GM21529 (cell line): ENCODE measurements around the gene APLP2.

Experiments
- ATAC-seq: cut with Tn5 transposase; IDR thresholded peaks from one replicate; pipeline ENCODE4 v1.9.1; 2021; ENCODE audit not compliant: unreplicated experiment

The APLP2 gene

GRCh38 chr11:130144141-130144540 is 74.4 kb downstream of the APLP2 start:
- no peak for ATAC-seq

GRCh38 chr11:130144861-130145281 is 75.2 kb downstream of the APLP2 start:
- ATAC-seq: no peak

GRCh38 chr11:130145311-130145812 is 75.7 kb downstream of the APLP2 start:
- ATAC-seq: no peak

GRCh38 chr11:130145975-130146776 is 76.5 kb downstream of the APLP2 start:
- ATAC-seq: peak; percentile 20

- ATAC-seq: peak; percentile 32
Measured at GRCh38 chr11:130146796-130147195, 77.1 kb downstream of the APLP2 start.

- no peak for ATAC-seq
Measured at GRCh38 chr11:130148796-130149326, 79.2 kb downstream of the APLP2 start.

GRCh38 chr11:130150790-130151189 is 81.1 kb downstream of the APLP2 start:
- peak; percentile 63 for ATAC-seq

- peak; percentile 48 for ATAC-seq
Measured at GRCh38 chr11:130151196-130151595, 81.5 kb downstream of the APLP2 start.

- ATAC-seq: no peak
Measured at GRCh38 chr11:130156108-130157022, 86.7 kb downstream of the APLP2 start.

- ATAC-seq: no peak
Measured at GRCh38 chr11:130157101-130157500, 87.4 kb downstream of the APLP2 start.

- ATAC-seq: no peak
Measured at GRCh38 chr11:130157840-130158239, 88.1 kb downstream of the APLP2 start.

GRCh38 chr11:130159139-130159538 is 89.4 kb downstream of the APLP2 start:
- no peak for ATAC-seq

GRCh38 chr11:130159657-130160497 is 90.2 kb downstream of the APLP2 start, which contains the start of gene ST14:
Gene ST14 (plus strand): TSS chr11:130159782. CDS start chr11:130159980, 198 bp downstream.
- ATAC-seq: peak; percentile 49

- ATAC-seq: no peak
Measured at GRCh38 chr11:130160498-130161155, 90.9 kb downstream of the APLP2 start.

- no peak for ATAC-seq
Measured at GRCh38 chr11:130161441-130162145, 91.9 kb downstream of the APLP2 start.

GRCh38 chr11:130162733-130163132 is 93.0 kb downstream of the APLP2 start:
- no peak for ATAC-seq

- ATAC-seq: no peak
Measured at GRCh38 chr11:130163346-130164220, 93.9 kb downstream of the APLP2 start.

GRCh38 chr11:130164221-130164570 is 94.5 kb downstream of the APLP2 start:
- no peak for ATAC-seq
